Measurements from ENCODE around the gene LAMP2.

LAMP2 gene

DNA sequence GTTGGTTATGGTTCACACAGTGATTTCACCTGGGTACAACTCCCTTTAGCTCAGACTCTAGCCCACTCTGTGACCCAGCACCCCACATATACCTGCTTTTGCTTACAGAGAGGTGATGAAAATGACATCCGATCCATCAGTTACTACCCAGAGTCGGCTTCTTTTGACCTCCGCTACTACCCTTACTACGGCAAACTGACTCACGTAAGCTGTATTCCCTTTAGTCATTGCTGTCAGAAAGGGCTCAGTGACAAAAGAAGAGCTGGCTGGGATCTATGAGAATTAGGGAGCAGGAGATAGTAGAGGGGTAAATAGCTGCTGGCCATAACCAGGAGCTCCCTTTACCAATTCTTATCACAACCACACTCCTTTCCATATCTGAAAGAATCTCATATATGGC, 90.5 kb downstream of the LAMP2 start:
- in situ Hi-C loops (cut with MboI; ENCODE audit: low pct_unique_long_range_greater_than_20kb, low sequenced_read_pairs, unreplicated experiment): no loop called here
- TF ChIP-seq, protein P1, sequence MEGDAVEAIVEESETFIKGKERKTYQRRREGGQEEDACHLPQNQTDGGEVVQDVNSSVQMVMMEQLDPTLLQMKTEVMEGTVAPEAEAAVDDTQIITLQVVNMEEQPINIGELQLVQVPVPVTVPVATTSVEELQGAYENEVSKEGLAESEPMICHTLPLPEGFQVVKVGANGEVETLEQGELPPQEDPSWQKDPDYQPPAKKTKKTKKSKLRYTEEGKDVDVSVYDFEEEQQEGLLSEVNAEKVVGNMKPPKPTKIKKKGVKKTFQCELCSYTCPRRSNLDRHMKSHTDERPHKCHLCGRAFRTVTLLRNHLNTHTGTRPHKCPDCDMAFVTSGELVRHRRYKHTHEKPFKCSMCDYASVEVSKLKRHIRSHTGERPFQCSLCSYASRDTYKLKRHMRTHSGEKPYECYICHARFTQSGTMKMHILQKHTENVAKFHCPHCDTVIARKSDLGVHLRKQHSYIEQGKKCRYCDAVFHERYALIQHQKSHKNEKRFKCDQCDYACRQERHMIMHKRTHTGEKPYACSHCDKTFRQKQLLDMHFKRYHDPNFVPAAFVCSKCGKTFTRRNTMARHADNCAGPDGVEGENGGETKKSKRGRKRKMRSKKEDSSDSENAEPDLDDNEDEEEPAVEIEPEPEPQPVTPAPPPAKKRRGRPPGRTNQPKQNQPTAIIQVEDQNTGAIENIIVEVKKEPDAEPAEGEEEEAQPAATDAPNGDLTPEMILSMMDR (IDR thresholded peaks at IDR 0.05; ENCODE audit: extremely low read depth, insufficient read depth, missing control alignments): no peak
- DNase-seq (ENCODE audit: low spot score): no peak

Data from GM13977 (cell line).